Tibial nerve (tissue), 4 donors: ENCODE measurements around the gene DNAJA3. TPM values are rescaled to one million over a fixed set of nuclear protein-coding genes. Genes with fewer than 3 reads are reported as not detected.
A peak's percentile ranks its signal among the peaks of the same experiment; 100 is the strongest.

Experiments used
- DNase-seq, 2 donors: peaks; one replicate each; pipeline ENCODE4 v3.0.0-alpha.2; 2019; ENCODE audit warnings: low spot score in 2 of 2
- H3K27ac ChIP-seq, 4 donors: fragments of 200-600 bp; sonication (generic) in 3 of 4; one replicate each; pipeline ENCODE4 v1.5.1; 2017 to 2019; ENCODE audit warnings: mild to moderate bottlenecking in 1 of 4
- H3K27me3 ChIP-seq, 2 donors: fragments of 200-600 bp; sonication (generic) in 1 of 2; one replicate each; pipeline versions ENCODE4 v1.5.1 to v1.6.0; 2017 to 2019
- H3K36me3 ChIP-seq, 3 donors: fragments of 200-600 bp; sonication (generic); one replicate each; pipeline ENCODE4 v1.5.1; 2018 to 2019
- H3K4me1 ChIP-seq, 4 donors: fragments of 200-600 bp; sonication (generic) in 3 of 4; one replicate each; pipeline ENCODE4 v1.5.1; 2017 to 2019
- H3K4me3 ChIP-seq, 4 donors: fragments of 200-600 bp; sonication (generic) in 3 of 4; one replicate each; pipeline ENCODE4 v1.5.1; 2017 to 2019; ENCODE audit warnings: mild to moderate bottlenecking in 1 of 4, moderate library complexity in 1 of 4
- H3K9me3 ChIP-seq, 4 donors: fragments of 200-600 bp; sonication (generic) in 3 of 4; one replicate each; pipeline ENCODE4 v1.5.1; 2017 to 2019
- CTCF ChIP-seq, 5 experiments: fragments of 200-600 bp in 3 of 5; fragments of 450-650 bp in 2 of 5; sonication (generic) in 3 of 5; IDR thresholded peaks; one replicate each; pipeline ENCODE4 v1.5.1; 2016 to 2019; ENCODE audit warnings: antibody characterized with exemption in 5 of 5, mild to moderate bottlenecking in 3 of 5, moderate library complexity in 2 of 5
- EP300 ChIP-seq, 2 donors: sonication (generic); formaldehyde crosslinking; IDR thresholded peaks; one replicate each; pipeline ENCODE4 v1.6.1; 2017; ENCODE audit warnings: antibody characterized with exemption in 2 of 2, mild to moderate bottlenecking in 1 of 2
- POLR2A ChIP-seq, 2 donors: fragments of 450-650 bp; IDR thresholded peaks; one replicate each; pipeline ENCODE4 v1.6.1; 2017; ENCODE audit warnings: antibody characterized with exemption in 2 of 2, mild to moderate bottlenecking in 2 of 2, moderate library complexity in 2 of 2
- WGBS, 2 donors: methylation state at CpG; one replicate each; pipeline ENCODE4 v1.1.5; 2018; 5-methylcytosine and 5-hydroxymethylcytosine counted together
- total RNA-seq, 4 donors: library from RNA; depleted of rRNA; stranded (reverse); fragments of >200 nt; gene quantifications; one replicate each; pipeline ENCODE4 v1.1.0, GENCODE V29; 2016

The DNAJA3 gene
- total RNA-seq, 4 donors from 2014 or later, result 37.6 to 53.0 (median 49.2) TPM

- TF ChIP-seq POLR2A (IDR thresholded peaks at IDR 0.05), result no peak
- peak in 1 of 2 donors; percentile 42 for TF ChIP-seq EP300 (IDR thresholded peaks at IDR 0.05)
- no peak overlapping the region for H3K4me3 ChIP-seq
- peak overlapping the region; percentile 16 to 85 (median 64) for H3K27ac ChIP-seq
- peaks cover 0 to 45% (median 0%) of the 10 kb centered on the region in 3 donors for H3K36me3 ChIP-seq
- no peaks in the 10 kb centered on the region for H3K9me3 ChIP-seq
- peaks cover 0 to 76% (median 42%) of the 10 kb centered on the region in 4 donors for H3K4me1 ChIP-seq
- 42 to 47% methylated on average over 15 of the region's 15 CpGs for WGBS, 2 donors
- H3K27me3 ChIP-seq, result no peaks in the 10 kb centered on the region
- DNase-seq, result peak in 1 of 2 donors; percentile 69
Measured at GRCh38 chr16:4410335-4411075, 15.2 kb upstream of the DNAJA3 start.

- Histone ChIP-seq H3K4me3 (peak overlapping the region in 1 of 4 donors; percentile 16), H3K4me1 (peaks cover 0 to 79% (median 43%) of the 10 kb centered on the region in 4 donors), H3K9me3 (no peaks in the 10 kb centered on the region), H3K27ac (peak overlapping the region in 3 of 4 donors; percentile 44 to 85 (median 84)), H3K27me3 (no peaks in the 10 kb centered on the region), H3K36me3 (peaks cover 0 to 33% (median 0%) of the 10 kb centered on the region in 3 donors)
- TF ChIP-seq POLR2A (IDR thresholded peaks at IDR 0.05) (peak in 1 of 2 donors; percentile 14), EP300 (IDR thresholded peaks at IDR 0.05) (peak in 1 of 2 donors; percentile 76), CTCF (IDR thresholded peaks at IDR 0.05) (no peak)
- DNase-seq, result peak; percentile 47 to 63
- WGBS, 2 donors, result 9 to 31% methylated on average over 15 to 16 of the region's 16 CpGs
Measured at GRCh38 chr16:4411684-4412083, 14.0 kb upstream of the DNAJA3 start.

- WGBS, 2 donors, result 62 to 64% methylated on average over 8 of the region's 8 CpGs
- H3K36me3 ChIP-seq, result peaks cover 0 to 28% (median 0%) of the 10 kb centered on the region in 3 donors
- H3K4me1 ChIP-seq, result peaks cover 0 to 84% (median 43%) of the 10 kb centered on the region in 4 donors
- H3K27ac ChIP-seq, result peak overlapping the region in 3 of 4 donors; percentile 44 to 85 (median 84)
- no peaks in the 10 kb centered on the region for H3K27me3 ChIP-seq
- peak overlapping the region in 1 of 4 donors; percentile 16 for H3K4me3 ChIP-seq
- H3K9me3 ChIP-seq, result no peaks in the 10 kb centered on the region
- no peak for TF ChIP-seq EP300 (IDR thresholded peaks at IDR 0.05)
- TF ChIP-seq POLR2A (IDR thresholded peaks at IDR 0.05), result no peak
- TF ChIP-seq CTCF (IDR thresholded peaks at IDR 0.05), result no peak
- no peak for DNase-seq
Measured at GRCh38 chr16:4412159-4412558, 13.5 kb upstream of the DNAJA3 start.

GRCh38 chr16:4412854-4413253 is 12.8 kb upstream of the DNAJA3 start:
- TF ChIP-seq POLR2A (IDR thresholded peaks at IDR 0.05), result no peak
- no peak for TF ChIP-seq CTCF (IDR thresholded peaks at IDR 0.05)
- TF ChIP-seq EP300 (IDR thresholded peaks at IDR 0.05), result no peak

GRCh38 chr16:4414187-4414917 is 11.3 kb upstream of the DNAJA3 start:
- no peak for DNase-seq
- no peaks in the 10 kb centered on the region for H3K9me3 ChIP-seq
- H3K4me3 ChIP-seq, result no peak overlapping the region
- no peak for TF ChIP-seq EP300 (IDR thresholded peaks at IDR 0.05)
- TF ChIP-seq POLR2A (IDR thresholded peaks at IDR 0.05), result no peak
- TF ChIP-seq CTCF (IDR thresholded peaks at IDR 0.05), result no peak
- no peaks in the 10 kb centered on the region for H3K27me3 ChIP-seq
- 81 to 88% methylated on average over 7 of the region's 7 CpGs for WGBS, 2 donors
- H3K4me1 ChIP-seq, result peaks cover 0 to 69% (median 38%) of the 10 kb centered on the region in 4 donors
- peak overlapping the region in 3 of 4 donors; percentile 88 to 97 (median 90) for H3K27ac ChIP-seq
- peaks cover 0 to 14% (median 0%) of the 10 kb centered on the region in 3 donors for H3K36me3 ChIP-seq

More at GRCh38 chr16:4412854-4413253, 12.8 kb upstream of the DNAJA3 start:
- DNase-seq, result no peak
- Histone ChIP-seq H3K4me1 (peaks cover 0 to 83% (median 43%) of the 10 kb centered on the region in 4 donors), H3K36me3 (peaks cover 0 to 22% (median 0%) of the 10 kb centered on the region in 3 donors), H3K27ac (peak overlapping the region in 3 of 4 donors; percentile 44 to 85 (median 84)), H3K4me3 (no peak overlapping the region), H3K27me3 (no peaks in the 10 kb centered on the region), H3K9me3 (no peaks in the 10 kb centered on the region)
- WGBS, 2 donors, result 94 to 96% methylated on average over 4 of the region's 4 CpGs
